K562 (cell line): Measurements from ENCODE around the gene SEC24B. TPM values are rescaled to one million over a fixed set of nuclear protein-coding genes. Genes with fewer than 3 reads are reported as not detected.

Experiments
- ATAC-seq: fragments of 200-7000 bp; cut with Tn5 transposase; 3 replicates; pipeline ENCODE4 v1.9.1; 2020; ENCODE audit warnings: moderate library complexity
- BruUV-seq: library from RNA; stranded (reverse); fragments of 400-500 nt; replicated peaks from 2 replicates; lab custom pipeline; 2021; lab: Mats Ljungman, UMichigan
- CTCF ChIA-PET: fragments of 300-600 bp; formaldehyde crosslinking; extraction: SDS; loops from one replicate; lab custom pipeline; 2021; ENCODE audit warnings: low intra/inter-chr PET ratio; lab: Yijun Ruan, JAX
- POLR2A ChIA-PET: fragments of 300-600, 350-650 bp; sonication (Branson Sonifier 250); formaldehyde crosslinking; extraction: SDS; loops from one replicate; lab custom pipeline; 2021; ENCODE audit warnings: antibody characterized with exemption, inconsistent platforms; lab: Yijun Ruan, JAX
- DNase-seq, 4 experiments: peaks; one replicate each; pipeline versions ENCODE4 v3.0.0 to v3.0.0-alpha.2; 2011 to 2018; ENCODE audit warnings: low spot score in 3 of 4, mixed read lengths in 3 of 4; ENCODE audit errors: extremely low read depth in 1 of 4
- FAIRE-seq: peaks from 2 replicates; lab custom pipeline; 2011; peaks lifted over from hg19 to GRCh38; lab: Jason Lieb, UNC
- H2AFZ ChIP-seq: 2 replicates; pipeline ENCODE4 v1.6.0; 2011; ENCODE audit warnings: low read depth, low read length, control low read depth, inconsistent platforms
- H3K27ac ChIP-seq: fragments of 200-600 bp; 3 replicates; pipeline ENCODE4 v1.8.0; 2011; ENCODE audit warnings: low read depth, mild to moderate bottlenecking, control low read depth, inconsistent platforms, low read length, moderate library complexity, mixed read lengths; ENCODE audit errors: extremely low read depth
- H3K27me3 ChIP-seq, 2 experiments: fragments of 300-600 bp in 1 of 2; 2 replicates in 1 of 2; 3 replicates in 1 of 2; pipeline versions ENCODE4 v1.6.0 to v1.8.0; 2011; ENCODE audit warnings: inconsistent platforms in 2 of 2, low read length in 2 of 2, mild to moderate bottlenecking in 1 of 2, mixed read lengths in 1 of 2, moderate library complexity in 1 of 2; ENCODE audit not compliant: control insufficient read depth in 2 of 2, insufficient read depth in 2 of 2
- H3K36me3 ChIP-seq: fragments of 300-600 bp; 3 replicates; pipeline ENCODE4 v1.8.0; 2011; ENCODE audit warnings: mild to moderate bottlenecking, low read length, inconsistent platforms; ENCODE audit not compliant: control insufficient read depth, insufficient read depth
- H3K4me1 ChIP-seq, 2 experiments: fragments of 200-600 bp in 1 of 2; replicated peaks in 1 of 2; 2 replicates in 1 of 2; 3 replicates in 1 of 2; pipeline versions ENCODE4 v1.5.1 to v1.8.0; 2011; ENCODE audit warnings: inconsistent platforms in 2 of 2, low read length in 2 of 2, mild to moderate bottlenecking in 1 of 2, mixed read lengths in 1 of 2, moderate library complexity in 1 of 2; ENCODE audit not compliant: control insufficient read depth in 2 of 2, insufficient read depth in 2 of 2
- H3K4me2 ChIP-seq: 2 replicates; pipeline ENCODE4 v1.6.1; 2011; ENCODE audit warnings: low read length, control low read depth, inconsistent platforms, mixed read lengths; ENCODE audit not compliant: insufficient read depth
- H3K4me3 ChIP-seq: fragments of 200-600 bp; sonication (generic), shearing (Covaris generic); 2 replicates; pipeline ENCODE4 v1.5.1; 2016; ENCODE audit warnings: control low read depth, inconsistent platforms
- H3K79me2 ChIP-seq: fragments of 200-600 bp; 3 replicates; pipeline ENCODE4 v1.8.0; 2011; ENCODE audit warnings: low read length, inconsistent platforms; ENCODE audit not compliant: control insufficient read depth, insufficient read depth
- H3K9ac ChIP-seq, 2 experiments: 2 replicates each; pipeline versions ENCODE4 v1.6.0 to v1.6.1; 2011; ENCODE audit warnings: low read depth in 2 of 2, low read length in 2 of 2, control low read depth in 1 of 2, inconsistent platforms in 1 of 2, mild to moderate bottlenecking in 1 of 2, mixed read lengths in 1 of 2; ENCODE audit not compliant: insufficient read depth in 1 of 2
- H3K9me1 ChIP-seq: one replicate; pipeline ENCODE4 v1.6.0; 2011; ENCODE audit warnings: inconsistent platforms, mild to moderate bottlenecking, low read length, moderate library complexity; ENCODE audit not compliant: control insufficient read depth, insufficient read depth
- H3K9me3 ChIP-seq: replicated peaks from 2 replicates; pipeline ENCODE4 v1.5.1; 2011; ENCODE audit warnings: low read depth, low read length, inconsistent platforms; ENCODE audit not compliant: control insufficient read depth, insufficient read depth
- H4K20me1 ChIP-seq: replicated peaks from 2 replicates; pipeline ENCODE4 v1.6.1; 2011; ENCODE audit warnings: low read length, inconsistent platforms, mixed read lengths; ENCODE audit not compliant: control insufficient read depth, insufficient read depth
- NCOA4 ChIP-seq: fragments of 450-650 bp; IDR thresholded peaks from 2 replicates; pipeline ENCODE4 v1.6.1; 2018; ENCODE audit warnings: mild to moderate bottlenecking; ENCODE audit not compliant: partially characterized antibody
- RB1 ChIP-seq: fragments of 450-650 bp; IDR thresholded peaks from 2 replicates; pipeline ENCODE4 v1.6.1; 2017; ENCODE audit warnings: low read depth, mild to moderate bottlenecking
- THAP7 ChIP-seq: fragments of 250-450 bp; sonication (Bioruptor Pico); IDR thresholded peaks from 2 replicates; pipeline ENCODE4 v1.5.0; 2021
- WGBS: fragments of 100-300 bp; shearing (Covaris generic); methylation state at CpG from one replicate; pipeline ENCODE4 v1.1.6; 2016; ENCODE audit warnings: low coverage, mixed read lengths; ENCODE audit not compliant: insufficient coverage; ENCODE audit errors: missing lambda C conversion rate; 5-methylcytosine and 5-hydroxymethylcytosine counted together
- in situ Hi-C: fragments of 300-500 bp; cut with MboI; formaldehyde crosslinking; loops from 4 replicates; pipeline ENCODE4 v1.15.0; 2018; ENCODE audit warnings: inconsistent platforms, mixed read lengths
- intact Hi-C: fragments of 100-400 bp; cut with micrococcal nuclease; formaldehyde crosslinking; loops from 2 replicates; pipeline ENCODE4 v1.14.2; 2022
- polyA plus RNA-seq, 8 experiments: library from polyadenylated mRNA; depleted of rRNA in 4 of 8; stranded (reverse) in 5 of 8; unstranded in 3 of 8; fragments of >200 nt; fragmentation: Nextera tagmentation in 2 of 8; fragmentation: Illumina TruSeq in 1 of 8; extraction: Ambion mirVana in 2 of 8; extraction: Trizol in 1 of 8; gene quantifications; 2 replicates each; pipeline versions ENCODE4 v1.2.1 to v1.2.3, GENCODE V29; 2011 to 2014; ENCODE audit warnings: inconsistent platforms in 1 of 8, missing spikeins in 1 of 8
- total RNA-seq, 7 experiments: library from RNA; depleted of rRNA in 6 of 7; stranded (reverse); fragments of >200 nt in 6 of 7; fragmentation: Illumina TruSeq in 2 of 7; extraction: Trizol in 2 of 7; gene quantifications; 2 replicates each; pipeline versions ENCODE4 v1.2.1 to v1.2.3, GENCODE V29; 2011 to 2021; ENCODE audit warnings: low replicate concordance in 1 of 7
- TF ChIP-seq, protein P1 (sequence below): sonication (generic); formaldehyde crosslinking; IDR thresholded peaks from 2 replicates; pipeline ENCODE4 v1.8.0; 2022; ENCODE audit warnings: mild to moderate bottlenecking, missing genetic modification reagents

The SEC24B gene
- total and polyA plus RNA-seq, 9 of the 15 experiments (the other 6 are each of a cell fraction or from before 2014, with no cell fraction given) = 6.3 to 46.4 (median 17.1) TPM

DNA sequence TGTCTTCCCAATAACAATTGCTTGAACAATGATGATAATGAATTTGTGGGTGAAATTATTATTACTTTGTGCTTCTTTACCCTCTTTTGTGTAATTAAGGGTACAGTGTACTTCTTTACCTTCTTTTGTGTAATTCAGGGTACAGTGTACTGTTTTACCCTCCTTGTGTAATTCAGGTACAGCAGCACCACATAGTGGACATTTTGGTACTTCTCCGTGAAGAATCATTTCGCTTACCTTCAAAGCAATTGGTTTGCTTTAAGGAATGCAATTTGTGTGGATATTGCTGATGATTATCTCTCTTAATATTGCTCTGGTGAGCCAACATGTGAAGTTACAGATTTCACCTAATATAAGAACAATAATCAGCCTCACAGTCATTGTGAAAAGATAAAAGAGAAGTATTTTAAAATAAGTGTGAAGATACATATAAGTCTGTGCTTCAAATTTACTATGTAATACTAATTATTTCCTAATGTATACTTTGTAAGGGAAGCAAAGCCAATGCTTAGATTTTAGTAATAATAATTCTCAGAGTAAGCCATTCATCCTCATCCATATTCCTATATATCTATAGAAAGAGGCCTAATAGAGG lies 27.2 kb upstream of the SEC24B start (continued):
- TF ChIP-seq, protein P1, sequence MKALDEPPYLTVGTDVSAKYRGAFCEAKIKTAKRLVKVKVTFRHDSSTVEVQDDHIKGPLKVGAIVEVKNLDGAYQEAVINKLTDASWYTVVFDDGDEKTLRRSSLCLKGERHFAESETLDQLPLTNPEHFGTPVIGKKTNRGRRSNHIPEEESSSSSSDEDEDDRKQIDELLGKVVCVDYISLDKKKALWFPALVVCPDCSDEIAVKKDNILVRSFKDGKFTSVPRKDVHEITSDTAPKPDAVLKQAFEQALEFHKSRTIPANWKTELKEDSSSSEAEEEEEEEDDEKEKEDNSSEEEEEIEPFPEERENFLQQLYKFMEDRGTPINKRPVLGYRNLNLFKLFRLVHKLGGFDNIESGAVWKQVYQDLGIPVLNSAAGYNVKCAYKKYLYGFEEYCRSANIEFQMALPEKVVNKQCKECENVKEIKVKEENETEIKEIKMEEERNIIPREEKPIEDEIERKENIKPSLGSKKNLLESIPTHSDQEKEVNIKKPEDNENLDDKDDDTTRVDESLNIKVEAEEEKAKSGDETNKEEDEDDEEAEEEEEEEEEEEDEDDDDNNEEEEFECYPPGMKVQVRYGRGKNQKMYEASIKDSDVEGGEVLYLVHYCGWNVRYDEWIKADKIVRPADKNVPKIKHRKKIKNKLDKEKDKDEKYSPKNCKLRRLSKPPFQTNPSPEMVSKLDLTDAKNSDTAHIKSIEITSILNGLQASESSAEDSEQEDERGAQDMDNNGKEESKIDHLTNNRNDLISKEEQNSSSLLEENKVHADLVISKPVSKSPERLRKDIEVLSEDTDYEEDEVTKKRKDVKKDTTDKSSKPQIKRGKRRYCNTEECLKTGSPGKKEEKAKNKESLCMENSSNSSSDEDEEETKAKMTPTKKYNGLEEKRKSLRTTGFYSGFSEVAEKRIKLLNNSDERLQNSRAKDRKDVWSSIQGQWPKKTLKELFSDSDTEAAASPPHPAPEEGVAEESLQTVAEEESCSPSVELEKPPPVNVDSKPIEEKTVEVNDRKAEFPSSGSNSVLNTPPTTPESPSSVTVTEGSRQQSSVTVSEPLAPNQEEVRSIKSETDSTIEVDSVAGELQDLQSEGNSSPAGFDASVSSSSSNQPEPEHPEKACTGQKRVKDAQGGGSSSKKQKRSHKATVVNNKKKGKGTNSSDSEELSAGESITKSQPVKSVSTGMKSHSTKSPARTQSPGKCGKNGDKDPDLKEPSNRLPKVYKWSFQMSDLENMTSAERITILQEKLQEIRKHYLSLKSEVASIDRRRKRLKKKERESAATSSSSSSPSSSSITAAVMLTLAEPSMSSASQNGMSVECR = no peak
- 0 out of 2 replicates have a peak, but pooled peaks have one; percentile 13 for TF ChIP-seq RB1

DNA sequence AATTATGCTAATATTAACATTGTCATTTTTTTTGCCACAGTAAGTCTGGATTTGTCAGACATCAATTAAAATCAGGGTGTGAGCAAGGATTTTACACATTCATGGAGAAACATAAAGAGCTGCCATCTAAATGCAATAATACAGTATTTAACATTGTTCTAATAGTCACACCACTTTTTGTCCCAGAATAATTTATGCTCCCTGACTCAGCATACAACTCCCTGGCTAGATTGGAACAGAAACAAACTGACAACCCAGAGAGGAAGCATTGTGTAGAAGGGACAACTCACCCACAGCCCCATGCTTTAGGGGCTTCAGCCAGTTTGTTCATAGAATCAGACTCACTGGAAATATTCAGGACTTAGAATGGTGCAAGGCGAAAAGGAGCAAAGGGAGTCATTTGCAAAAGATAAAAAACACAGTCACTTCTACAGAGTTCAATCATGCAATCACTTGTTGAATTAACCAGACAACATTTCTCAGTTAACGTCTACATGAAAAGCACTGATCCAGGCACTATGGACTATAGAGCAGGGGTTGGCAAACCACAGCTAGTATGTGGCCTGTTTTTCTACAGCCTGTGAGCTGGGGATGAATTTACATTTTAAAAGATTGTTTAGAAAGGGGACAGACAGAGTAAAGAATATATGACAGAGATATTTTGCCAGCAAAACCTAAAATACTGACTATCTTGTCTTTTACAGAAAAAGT lies 26.4 kb upstream of the SEC24B start:
- TF ChIP-seq NCOA4 (no peak), THAP7 (no peak)
- no peak overlapping the region for H3K4me3 ChIP-seq
- H4K20me1 ChIP-seq = no peaks in the 10 kb centered on the region
- ChIA-PET CTCF (interaction anchor here (1.3 to 3.6 kb wide), 3 partner anchors 572 to 724 kb away, joined by 4 to 19 read pairs (median 5); no protein-coding TSS in a partner anchor), POLR2A (no interaction called here)
- H3K36me3 ChIP-seq = no peaks in the 10 kb centered on the region
- DNase-seq (no peak), FAIRE-seq (no peak), ATAC-seq (no peak)
- in situ Hi-C loops = loop anchor here (25.0 kb wide), 1 partner anchor 1105 kb away; no protein-coding TSS in a partner anchor
- no peak overlapping the region for H3K4me2 ChIP-seq
- H3K4me1 ChIP-seq = no peaks in the 10 kb centered on the region
- no peak overlapping the region for H3K9ac ChIP-seq
- 6% methylated on average over 2 of the region's 2 CpGs for WGBS
- H3K9me1 ChIP-seq = no peaks in the 10 kb centered on the region
- H3K27ac ChIP-seq = no peak overlapping the region
- no peak overlapping the region for H2AFZ ChIP-seq
- H3K27me3 ChIP-seq = peaks cover 0 to 13% of the 10 kb centered on the region in 2 experiments; a peak in 2 of 5 replicates
- intact Hi-C loops = loop anchor here (2.0 to 10.0 kb wide), 6 partner anchors 75 to 1372 kb away; no protein-coding TSS in a partner anchor
- H3K79me2 ChIP-seq = no peaks in the 10 kb centered on the region
- no TSS peak for BruUV-seq
- H3K9me3 ChIP-seq = no peaks in the 10 kb centered on the region
